HG03575 (cell line): ENCODE results near the gene GATD1.

ENCODE experiments used
- ATAC-seq: cut with Tn5 transposase; IDR thresholded peaks from one replicate; pipeline ENCODE4 v1.9.1; 2021; ENCODE audit not compliant: unreplicated experiment, insufficient number of reproducible peaks, low FRiP score; ENCODE audit errors: extremely low read depth

Gene GATD1, protein sequence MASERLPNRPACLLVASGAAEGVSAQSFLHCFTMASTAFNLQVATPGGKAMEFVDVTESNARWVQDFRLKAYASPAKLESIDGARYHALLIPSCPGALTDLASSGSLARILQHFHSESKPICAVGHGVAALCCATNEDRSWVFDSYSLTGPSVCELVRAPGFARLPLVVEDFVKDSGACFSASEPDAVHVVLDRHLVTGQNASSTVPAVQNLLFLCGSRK

DNA sequence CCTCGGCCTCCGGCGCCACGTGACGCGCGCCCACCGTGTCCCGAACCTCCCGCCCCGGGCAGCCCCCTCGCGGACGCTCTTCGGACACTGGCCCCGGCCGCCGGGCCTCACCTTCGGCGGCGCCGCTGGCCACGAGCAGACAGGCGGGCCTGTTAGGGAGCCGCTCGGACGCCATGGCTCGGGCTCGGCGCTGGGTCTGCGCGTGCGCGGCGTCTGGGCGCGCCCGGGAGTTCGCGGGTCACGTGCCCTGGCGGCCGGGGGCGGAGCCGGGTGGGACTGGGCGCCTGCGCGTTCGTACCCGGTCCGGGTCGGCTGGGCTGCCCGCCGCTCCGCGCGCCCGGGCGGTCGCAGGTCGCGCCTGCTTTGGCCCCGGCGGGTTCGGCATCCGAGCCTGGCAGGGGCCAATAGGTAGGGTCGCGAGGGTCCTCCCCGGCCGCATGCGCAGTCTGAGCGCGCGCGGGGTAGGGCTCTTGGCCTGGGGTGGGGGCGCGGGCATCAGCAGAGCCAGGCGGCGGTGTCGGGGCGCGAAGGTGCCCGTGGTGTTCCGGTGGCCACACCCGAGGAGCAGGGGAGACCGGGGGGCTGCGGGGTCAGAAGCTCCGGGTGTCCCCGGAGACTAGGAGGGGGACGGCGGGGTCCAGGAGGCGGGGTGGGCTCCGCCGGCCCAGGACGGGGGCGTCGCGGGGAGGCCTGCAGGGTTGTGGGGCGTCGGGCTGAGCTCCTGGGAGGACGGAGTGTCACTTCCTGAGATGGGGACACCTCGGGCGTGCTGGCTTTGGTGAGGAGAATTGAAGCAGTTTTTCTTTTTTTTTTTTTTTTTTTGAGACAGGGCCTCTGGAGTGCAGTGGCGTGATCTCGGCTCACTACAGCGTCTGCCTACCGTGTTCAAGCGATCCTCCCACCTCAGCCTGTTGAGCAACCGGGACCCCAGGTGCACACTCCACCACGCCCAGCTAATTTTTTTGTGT lies at the start of gene GATD1:
TSS of gene GATD1 (minus strand) at position 200 of the 968 bp plus-strand sequence. CDS start at position 175, 25 bp downstream.
- no peak for ATAC-seq

DNA sequence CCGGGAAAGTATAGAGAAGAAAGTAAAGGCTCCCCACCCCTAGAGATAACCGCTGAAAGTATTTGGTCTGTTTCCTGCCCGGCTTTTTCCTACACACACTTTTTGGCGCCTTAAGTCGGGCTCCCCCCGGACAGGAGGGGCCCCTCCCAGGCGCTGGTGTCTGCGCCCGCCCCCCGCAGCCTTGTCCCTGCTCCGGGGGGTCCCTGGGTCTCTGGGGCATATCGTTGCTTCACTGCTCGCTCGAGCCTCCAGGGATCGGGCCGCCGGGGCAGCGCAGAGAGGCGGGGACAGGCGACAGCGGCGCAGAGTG lies 49.5 kb upstream of the GATD1 start:
- ATAC-seq: no peak

DNA sequence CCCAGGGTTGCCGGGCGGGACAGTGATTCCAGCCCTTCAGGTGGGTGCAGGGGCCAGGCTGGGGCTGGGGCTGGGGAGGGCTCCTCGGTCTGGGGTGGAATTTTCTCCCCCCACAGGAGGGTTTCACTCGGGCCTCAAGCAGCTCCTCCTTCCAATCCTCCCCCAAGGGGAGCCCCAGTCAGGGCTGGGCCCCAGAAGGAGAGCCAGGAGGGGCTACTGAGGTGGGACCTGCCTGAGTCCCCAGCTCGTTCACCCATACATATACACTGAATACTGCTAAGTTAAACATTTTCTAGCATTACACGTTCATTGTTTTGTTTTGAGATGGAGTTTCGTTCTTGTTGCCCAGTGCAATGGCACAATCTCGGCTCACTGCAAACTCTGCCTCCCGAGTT lies 48.9 kb upstream of the GATD1 start:
- ATAC-seq: no peak

DNA sequence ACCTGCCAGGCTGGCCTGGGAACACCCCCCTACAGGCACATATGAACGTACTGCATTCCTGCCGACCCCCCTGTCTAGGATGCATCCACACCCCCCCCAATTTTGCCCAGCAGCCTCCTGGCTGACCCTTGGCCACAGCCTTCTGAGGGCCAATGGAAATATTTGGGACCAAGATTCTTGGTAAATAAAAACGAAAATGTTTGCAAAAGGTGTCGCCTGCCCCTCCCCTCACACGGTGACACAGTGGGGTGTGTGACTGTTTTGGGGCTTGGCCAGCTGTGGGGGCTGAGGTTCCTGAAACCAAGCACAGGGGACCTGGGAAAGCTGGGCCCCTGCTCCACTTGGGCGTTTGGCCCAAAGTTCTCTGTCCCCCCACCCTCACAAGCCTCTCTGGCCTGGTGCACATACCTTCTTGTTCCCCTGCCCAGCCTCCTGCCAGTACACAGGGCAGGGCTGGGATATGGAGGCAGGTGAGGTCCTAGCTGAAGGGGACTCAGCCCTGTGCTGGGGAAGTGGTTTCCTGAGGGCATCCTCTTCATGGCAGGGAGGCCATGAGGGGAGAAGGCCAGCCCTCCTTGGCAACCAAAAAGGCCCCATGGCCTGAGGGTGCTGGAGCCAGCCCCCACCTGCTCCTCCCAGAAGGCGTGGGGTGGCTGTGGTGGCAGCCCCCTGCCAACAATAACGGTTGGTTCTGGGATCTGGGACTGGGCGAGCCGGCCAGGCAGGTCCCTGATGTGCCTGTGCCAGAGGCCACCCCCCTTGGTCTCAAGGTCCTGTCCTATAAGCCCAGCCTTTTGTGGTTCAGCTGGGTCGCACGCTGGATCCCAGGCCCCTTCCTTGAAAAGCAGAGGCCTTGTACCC lies 48.3 kb upstream of the GATD1 start:
- no peak for ATAC-seq

DNA sequence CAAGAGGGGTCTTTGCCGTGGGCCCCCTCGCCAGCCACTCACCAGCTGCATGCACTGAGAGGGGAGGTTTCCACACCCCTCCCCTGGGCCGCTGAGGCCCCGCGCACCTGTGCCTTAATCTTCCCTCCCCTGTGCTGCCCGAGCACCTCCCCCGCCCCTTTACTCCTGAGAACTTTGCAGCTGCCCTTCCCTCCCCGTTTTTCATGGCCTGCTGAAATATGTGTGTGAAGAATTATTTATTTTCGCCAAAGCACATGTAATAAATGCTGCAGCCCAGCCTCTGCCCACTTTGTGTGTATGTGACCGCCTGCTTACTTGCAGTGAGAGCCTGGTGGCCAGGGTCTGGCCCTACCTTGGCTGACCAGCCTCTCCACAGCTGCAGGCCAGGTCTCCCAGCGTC lies 47.7 kb upstream of the GATD1 start:
- no peak for ATAC-seq

DNA sequence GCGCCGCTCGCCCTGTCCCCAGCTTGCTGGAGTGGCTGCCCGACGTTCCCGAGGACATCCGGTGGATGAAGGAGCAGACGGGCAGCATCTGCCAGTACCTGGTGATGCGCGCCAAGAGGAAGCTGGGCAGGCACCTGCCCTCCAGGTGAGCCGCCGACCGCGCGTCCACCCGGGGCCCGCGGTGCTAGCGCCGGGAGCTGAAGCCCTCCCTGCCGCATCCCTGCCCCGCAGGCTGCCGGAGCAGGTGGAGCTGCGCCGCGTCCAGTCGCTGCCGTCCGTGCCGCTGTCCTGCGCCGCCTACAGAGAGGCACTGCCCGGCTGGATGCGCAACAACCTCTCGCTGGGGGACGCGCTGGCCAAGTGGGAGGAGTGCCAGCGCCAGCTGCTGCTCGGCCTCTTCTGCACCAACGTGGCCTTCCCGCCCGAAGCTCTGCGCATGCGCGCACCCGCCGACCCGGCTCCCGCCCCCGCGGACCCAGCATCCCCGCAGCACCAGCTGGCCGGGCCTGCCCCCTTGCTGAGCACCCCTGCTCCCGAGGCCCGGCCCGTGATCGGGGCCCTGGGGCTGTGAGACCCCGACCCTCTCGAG lies 47.1 kb upstream of the GATD1 start:
- ATAC-seq: no peak

DNA sequence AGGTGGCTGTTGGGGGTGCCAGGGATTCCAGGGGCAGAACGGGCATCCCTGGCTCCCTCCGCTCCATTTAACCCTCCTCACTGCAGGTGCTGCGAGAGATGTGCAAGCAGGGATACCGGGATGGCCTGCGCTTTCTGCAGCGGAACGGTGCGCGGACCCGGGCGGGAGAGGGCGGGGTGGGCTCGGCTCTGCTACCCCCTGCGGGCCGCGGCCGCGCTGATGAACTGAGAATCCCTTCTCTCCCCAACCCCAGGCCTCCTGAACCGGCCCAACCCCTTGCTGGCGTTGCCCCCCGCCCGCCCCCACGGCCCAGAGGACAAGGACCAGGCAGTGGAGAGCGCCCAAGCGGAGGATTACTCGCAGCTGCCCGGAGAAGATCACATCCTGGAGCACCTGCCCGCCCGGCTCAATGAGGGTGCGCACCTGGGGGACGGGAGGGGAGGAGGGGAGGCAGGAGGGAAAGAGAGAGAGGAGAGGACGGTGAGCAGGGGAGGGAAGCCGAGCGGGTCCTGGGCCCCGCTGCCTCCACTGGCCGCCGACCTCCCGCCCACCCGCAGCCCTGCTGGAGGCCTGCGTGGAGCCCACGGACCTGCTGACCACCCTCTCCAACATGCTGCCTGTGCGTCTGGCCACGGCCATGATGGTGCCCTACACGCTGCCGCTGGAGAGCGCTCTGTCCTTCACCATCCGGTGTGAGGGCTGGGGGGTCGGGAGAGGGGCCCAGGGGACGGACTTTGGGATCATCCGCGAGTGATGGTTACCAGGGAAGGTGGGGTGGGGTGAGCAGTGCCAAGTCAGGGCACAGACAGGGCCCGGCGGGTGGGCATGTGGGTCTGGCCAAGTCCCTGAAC lies 46.4 kb upstream of the GATD1 start:
- no peak for ATAC-seq

DNA sequence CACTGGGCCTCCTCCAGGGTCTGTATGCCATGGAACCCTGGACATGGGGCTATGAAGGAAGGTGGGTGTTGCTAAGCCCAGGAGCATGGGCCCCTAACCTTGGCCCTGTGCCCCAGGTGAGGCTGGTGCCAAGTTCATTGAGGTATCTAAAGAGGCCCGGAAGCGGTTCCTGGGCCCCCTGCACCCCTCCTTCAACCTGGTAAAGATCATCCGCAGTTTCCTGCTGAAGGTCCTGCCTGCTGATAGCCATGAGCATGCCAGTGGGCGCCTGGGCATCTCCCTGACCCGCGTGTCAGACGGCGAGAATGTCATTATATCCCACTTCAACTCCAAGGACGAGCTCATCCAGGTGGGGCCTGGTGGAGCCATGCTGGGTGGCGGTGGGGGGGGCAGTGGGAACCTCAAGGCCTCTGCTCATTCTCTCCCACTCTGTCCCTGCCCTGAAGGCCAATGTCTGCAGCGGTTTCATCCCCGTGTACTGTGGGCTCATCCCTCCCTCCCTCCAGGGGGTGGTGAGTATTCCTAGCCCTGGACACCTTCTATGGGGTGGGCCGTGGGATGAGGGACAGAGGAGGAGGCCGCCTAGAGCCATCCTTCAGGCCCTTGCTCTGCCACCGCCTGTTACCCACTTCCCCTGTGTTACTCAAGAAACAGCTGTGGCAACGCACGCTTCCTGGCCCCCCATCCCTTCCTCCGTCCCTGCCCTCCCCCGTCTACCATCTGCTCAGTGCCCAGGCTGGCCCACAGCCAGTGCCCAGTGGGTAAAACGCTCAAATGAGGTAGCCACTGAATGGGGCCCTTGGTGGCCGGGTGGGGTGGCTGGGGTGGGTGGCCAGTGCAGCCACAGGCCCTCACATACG lies 44.5 kb upstream of the GATD1 start:
- ATAC-seq: no peak

DNA sequence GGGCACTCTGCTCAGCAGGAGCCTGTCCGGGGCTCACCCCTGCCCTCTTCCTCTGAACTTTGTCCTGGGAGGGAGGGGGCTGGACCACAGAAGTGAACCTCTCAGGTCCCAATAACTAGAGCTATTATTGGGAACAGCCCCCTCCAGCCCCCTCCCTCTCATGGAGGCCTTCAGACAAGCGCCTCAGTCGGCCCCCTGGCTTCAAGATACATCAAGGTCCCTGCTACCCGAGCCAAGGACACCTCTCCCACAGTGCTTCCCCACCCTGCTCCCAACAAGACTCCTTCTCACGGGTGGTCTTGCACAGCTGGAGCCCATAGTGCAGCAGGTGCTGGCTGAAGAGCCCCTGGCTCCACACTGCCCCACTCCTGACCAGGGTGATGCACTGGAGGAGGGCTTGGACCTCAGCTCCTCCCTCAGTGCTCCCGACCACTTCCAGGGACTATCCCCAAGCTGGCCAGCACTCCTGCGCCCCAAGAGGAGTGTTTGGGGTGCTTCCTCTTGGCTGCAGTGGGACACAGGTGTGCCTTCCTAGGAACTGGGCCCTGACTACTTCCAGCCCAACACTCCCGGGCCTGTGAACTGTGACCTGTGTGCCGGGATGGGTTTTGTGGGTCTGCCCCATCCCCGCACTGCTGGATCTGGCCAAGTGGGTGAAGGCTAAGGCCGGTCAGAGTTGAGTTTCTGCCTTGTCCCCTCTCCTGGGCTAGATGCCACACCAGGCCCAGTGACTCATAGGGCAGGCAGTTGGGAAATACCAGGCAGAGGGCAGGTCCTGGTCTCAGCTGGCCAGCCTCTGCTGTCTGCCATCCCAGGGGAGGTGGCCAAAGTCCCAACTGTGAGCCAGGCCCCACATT lies 43.6 kb upstream of the GATD1 start:
- ATAC-seq: no peak

DNA sequence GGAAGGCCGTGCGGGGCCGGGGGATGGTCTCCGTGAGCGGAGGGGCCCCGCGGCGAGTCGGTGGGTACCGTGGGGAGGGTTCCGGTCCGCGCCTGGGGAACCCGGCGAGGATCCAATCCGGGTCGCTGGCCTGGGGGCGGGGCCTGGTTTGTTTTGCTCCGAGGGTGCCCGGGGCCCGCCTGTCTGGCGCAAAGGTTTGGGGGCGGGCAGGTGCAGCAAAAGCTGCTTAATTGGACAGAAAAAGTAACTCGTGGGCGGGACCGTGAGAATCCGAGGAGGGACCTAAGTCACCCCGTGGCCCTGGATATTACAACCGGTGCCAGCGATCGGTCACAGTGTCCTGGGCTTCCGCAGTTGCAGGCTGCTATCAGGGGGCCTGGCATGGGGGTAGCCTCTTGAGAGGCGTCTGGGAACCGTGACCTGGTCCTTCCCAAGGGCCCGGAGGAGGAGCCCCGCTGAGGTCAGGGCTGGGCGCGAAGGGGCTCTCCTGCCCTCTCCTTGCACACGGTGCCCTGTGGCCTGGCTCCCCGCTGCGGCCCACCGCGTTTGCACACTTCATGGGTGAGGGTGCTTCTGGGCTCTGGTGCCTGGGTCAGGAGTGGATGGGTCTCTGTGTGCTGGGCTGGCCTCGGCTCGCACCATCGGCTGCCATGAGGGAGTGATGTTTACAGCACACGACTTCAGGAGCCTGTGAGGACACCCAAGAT lies 42.8 kb upstream of the GATD1 start:
- ATAC-seq: no peak

DNA sequence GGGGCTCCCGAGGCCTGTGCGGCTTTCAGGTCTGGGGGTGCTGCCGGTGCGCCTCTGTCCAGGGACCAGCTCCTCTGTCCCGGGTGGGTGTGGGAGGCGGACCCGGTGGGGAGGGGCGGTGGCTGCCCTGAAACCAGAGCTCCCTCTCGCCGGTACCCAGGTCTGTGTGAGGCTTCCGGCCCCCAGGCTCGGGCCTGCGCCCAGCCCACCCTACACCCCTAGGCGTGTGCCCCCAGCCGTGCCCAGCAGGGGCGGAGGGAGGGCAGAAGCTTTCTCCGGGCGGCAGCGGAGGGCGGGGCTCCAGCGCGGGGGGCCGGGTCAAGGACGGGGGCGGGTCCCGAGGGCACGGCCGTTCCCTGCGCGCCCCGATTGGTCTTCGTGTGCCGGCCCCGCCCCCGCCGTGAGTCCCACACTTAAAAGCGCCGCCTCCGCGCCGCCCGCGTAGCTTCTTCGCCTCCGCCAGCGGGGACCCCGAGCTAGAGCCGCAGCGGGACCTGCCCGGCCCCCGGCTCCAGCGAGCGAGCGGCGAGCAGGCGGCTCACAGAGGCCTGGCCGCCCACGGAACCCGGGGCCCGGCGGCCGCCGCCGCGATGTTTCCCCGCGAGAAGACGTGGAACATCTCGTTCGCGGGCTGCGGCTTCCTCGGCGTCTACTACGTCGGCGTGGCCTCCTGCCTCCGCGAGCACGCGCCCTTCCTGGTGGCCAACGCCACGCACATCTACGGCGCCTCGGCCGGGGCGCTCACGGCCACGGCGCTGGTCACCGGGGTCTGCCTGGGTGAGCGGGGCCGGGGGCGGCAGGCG lies 42.0 kb upstream of the GATD1 start:
- no peak for ATAC-seq

DNA sequence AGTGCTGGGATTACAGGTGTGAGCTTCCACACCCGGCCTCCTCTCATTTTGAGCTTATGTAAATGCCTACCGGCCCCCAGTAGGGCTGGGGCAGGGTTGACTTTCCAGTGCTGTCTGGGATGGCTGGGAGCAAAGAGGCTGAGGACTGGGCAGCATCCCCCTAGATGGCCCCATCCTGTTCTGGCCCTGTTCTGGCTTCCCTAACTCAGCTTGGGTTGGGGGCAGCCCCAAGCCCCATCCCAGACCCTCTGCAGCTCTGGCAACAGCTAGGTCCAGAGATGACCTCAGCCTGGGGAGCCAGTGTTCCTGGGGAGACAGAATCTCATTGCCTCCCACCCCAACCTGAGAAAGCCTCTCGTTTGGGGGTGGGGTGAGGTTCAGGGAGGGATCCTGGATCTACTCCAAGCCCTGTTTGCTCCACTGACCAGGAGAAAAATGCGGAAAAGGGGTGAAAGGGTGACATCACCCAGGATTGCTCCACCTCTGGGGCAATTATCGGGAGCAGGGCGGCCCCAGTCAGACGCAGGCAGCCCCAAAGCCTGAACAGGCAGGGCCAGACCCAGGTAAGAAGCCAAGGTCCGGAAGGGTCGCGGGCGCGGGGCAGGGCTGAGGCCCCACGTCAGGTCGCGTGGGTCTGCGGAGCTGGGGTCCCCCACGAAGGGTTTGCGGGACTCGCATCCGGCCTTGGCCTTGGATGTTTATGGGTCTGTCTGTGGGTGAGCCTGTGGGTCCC lies 41.3 kb upstream of the GATD1 start, which contains the start of gene PNPLA2:
TSS of gene PNPLA2 (plus strand) at position 519 of the 733 bp plus-strand sequence. CDS start 805 bp downstream, outside the sequence.
- ATAC-seq: no peak

DNA sequence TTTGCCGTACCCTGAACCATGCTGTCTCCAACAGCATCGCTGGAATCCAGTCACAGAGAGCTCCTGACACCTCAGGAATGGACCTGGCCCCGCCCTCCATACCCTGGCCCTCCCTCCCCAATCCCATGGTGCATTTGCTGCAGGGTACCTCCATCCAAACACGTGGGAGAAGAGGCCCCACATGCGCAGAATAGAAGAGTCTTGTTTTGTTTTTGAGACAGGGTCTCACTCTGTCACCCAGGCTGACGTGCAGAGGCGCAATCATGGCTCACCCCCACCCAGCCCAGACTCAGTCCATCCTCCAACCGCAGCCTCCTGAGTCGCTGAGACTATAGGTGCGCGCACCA lies 39.1 kb upstream of the GATD1 start:
- no peak for ATAC-seq

DNA sequence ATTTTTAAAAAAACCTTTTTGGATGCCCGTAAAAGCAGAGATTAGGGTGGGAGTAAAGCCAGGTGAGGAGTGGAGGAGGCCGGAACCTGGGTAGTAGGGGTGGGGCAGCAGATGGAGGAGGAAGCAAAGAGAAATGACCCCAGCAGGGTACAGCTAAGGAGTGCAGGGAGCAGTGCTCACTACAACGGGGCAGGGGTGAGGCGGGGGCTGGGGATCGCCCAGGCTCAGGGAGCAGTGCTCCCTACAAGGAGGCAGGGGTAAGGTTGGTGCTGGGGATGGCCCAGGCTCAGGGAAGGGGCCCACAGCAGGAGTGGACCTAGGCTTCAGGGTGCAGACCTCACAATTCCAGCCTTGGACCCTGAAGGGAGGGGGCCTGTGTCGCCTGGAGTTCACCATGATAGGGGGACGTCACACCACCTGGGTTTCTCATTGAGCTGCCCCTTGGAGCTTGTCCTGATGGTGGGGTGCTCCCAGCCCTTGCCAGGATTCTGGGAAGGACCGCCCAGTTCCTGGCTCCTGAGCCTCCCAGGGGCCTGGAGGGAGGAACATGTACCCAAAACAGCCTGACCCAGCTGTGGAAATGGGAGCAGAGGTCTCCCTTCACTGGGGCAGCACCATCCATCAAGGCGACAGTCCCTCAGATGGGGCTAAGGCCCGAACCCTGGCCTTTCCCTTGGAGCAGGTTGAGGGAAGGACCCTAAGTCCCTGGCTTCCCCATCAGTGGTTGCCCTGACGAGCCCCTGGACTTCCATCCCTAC lies 38.6 kb upstream of the GATD1 start:
- no peak for ATAC-seq
